ENCODE data around the gene JAG2. TPM values are rescaled to one million over a fixed set of nuclear protein-coding genes. Genes with fewer than 3 reads are reported as not detected.

The JAG2 gene
- total RNA-seq, 1 experiment from 2014 or later: 12.2 TPM

DNA sequence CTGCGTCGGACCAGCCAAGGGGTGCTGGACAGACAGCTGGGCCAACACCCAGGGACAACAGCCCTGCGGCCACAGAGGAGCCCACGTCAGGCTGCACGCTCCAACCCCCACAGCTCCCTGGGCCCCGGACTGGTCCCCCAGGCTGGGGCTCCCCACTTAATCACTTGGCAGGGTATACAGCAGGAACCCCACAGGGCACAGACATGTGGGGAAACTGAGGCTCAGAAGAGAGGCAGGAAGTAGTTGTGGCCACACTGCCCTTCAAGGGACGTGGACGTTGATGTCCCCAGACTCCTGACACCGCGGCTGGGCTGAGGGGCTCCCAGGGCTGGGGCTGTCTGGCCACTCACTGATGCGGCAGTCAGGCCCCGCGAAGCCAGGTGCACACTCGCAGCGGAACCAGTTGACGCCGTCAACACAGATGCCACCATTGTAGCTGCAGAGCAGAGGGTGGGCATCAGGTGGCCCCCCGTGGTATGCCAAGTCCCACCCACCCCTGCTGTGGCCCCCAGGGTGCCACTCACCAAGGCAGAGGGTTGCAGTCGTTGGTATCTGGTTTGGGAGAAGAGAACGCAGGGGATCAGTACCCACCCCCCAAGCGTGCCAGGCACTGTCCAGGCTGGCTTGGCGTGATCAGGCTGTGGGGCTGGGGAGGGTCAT lies 21.5 kb downstream of the JAG2 start:
- no peak for TF ChIP-seq TCF7 (CRISPR knock-in tag; IDR thresholded peaks at IDR 0.05; ENCODE audit: low read depth)
- TF ChIP-seq, protein P1, sequence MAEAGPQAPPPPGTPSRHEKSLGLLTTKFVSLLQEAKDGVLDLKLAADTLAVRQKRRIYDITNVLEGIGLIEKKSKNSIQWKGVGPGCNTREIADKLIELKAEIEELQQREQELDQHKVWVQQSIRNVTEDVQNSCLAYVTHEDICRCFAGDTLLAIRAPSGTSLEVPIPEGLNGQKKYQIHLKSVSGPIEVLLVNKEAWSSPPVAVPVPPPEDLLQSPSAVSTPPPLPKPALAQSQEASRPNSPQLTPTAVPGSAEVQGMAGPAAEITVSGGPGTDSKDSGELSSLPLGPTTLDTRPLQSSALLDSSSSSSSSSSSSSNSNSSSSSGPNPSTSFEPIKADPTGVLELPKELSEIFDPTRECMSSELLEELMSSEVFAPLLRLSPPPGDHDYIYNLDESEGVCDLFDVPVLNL (CRISPR knock-in tag; IDR thresholded peaks at IDR 0.05; ENCODE audit: borderline replicate concordance, low read depth): no peak
- no peak for TF ChIP-seq CBFB (CRISPR knock-in tag; IDR thresholded peaks at IDR 0.05; ENCODE audit: low read depth)
- TF ChIP-seq GABPB1 (CRISPR knock-in tag; IDR thresholded peaks at IDR 0.05): no peak
- no peak for TF ChIP-seq ZNF121 (CRISPR knock-in tag; IDR thresholded peaks at IDR 0.05)
- no peak for TF ChIP-seq CREB1 (CRISPR knock-in tag; IDR thresholded peaks at IDR 0.05)
- no peak for TF ChIP-seq ESRRA (CRISPR knock-in tag; IDR thresholded peaks at IDR 0.05; ENCODE audit: borderline replicate concordance)
- no peak for TF ChIP-seq NFATC4 (CRISPR knock-in tag; IDR thresholded peaks at IDR 0.05)
- TF ChIP-seq, protein P2, sequence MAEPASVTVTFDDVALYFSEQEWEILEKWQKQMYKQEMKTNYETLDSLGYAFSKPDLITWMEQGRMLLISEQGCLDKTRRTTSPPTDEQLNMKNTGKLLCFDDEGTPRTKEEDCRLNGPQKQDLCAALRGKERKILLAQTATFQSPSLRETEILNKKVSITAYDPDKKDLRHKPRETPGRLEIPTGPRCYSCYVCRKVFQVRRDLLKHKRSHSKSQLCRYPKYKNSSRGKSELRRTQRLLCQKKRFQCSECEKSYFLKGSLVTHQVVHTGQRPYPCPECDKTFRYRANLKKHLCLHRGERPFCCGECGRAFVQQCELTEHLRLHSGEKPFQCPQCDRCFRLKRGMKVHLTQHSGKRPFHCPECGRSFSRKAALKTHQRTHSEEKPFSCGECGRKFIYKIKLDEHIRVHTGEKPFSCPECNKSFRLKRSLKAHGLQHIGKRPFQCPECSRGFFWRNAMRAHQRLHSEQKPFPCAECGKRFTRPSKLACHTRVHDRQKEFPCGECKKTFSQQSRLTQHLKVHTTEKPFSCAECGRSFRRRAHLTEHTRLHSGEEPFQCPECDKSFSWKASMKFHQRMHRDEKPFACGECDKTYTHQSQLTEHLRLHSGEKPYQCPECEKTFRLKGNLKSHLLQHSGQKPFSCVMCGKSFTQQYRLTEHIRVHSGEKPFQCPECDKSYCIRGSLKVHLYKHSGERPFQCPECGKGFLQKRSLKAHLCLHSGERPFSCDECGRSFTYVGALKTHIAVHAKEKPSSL (CRISPR knock-in tag; conservative IDR thresholded peaks at IDR 0.05): no peak
- TF ChIP-seq ZNF219 (CRISPR knock-in tag; IDR thresholded peaks at IDR 0.05; ENCODE audit: borderline replicate concordance): no peak
- TF ChIP-seq TEAD1 (CRISPR knock-in tag; IDR thresholded peaks at IDR 0.05): no peak
- TF ChIP-seq ELF4 (CRISPR knock-in tag; IDR thresholded peaks at IDR 0.05; ENCODE audit: low read depth): no peak
- TF ChIP-seq, protein P3, sequence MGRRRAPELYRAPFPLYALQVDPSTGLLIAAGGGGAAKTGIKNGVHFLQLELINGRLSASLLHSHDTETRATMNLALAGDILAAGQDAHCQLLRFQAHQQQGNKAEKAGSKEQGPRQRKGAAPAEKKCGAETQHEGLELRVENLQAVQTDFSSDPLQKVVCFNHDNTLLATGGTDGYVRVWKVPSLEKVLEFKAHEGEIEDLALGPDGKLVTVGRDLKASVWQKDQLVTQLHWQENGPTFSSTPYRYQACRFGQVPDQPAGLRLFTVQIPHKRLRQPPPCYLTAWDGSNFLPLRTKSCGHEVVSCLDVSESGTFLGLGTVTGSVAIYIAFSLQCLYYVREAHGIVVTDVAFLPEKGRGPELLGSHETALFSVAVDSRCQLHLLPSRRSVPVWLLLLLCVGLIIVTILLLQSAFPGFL (CRISPR knock-in tag; IDR thresholded peaks at IDR 0.05; ENCODE audit: borderline replicate concordance): no peak
- TF ChIP-seq, protein P4, sequence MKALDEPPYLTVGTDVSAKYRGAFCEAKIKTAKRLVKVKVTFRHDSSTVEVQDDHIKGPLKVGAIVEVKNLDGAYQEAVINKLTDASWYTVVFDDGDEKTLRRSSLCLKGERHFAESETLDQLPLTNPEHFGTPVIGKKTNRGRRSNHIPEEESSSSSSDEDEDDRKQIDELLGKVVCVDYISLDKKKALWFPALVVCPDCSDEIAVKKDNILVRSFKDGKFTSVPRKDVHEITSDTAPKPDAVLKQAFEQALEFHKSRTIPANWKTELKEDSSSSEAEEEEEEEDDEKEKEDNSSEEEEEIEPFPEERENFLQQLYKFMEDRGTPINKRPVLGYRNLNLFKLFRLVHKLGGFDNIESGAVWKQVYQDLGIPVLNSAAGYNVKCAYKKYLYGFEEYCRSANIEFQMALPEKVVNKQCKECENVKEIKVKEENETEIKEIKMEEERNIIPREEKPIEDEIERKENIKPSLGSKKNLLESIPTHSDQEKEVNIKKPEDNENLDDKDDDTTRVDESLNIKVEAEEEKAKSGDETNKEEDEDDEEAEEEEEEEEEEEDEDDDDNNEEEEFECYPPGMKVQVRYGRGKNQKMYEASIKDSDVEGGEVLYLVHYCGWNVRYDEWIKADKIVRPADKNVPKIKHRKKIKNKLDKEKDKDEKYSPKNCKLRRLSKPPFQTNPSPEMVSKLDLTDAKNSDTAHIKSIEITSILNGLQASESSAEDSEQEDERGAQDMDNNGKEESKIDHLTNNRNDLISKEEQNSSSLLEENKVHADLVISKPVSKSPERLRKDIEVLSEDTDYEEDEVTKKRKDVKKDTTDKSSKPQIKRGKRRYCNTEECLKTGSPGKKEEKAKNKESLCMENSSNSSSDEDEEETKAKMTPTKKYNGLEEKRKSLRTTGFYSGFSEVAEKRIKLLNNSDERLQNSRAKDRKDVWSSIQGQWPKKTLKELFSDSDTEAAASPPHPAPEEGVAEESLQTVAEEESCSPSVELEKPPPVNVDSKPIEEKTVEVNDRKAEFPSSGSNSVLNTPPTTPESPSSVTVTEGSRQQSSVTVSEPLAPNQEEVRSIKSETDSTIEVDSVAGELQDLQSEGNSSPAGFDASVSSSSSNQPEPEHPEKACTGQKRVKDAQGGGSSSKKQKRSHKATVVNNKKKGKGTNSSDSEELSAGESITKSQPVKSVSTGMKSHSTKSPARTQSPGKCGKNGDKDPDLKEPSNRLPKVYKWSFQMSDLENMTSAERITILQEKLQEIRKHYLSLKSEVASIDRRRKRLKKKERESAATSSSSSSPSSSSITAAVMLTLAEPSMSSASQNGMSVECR (CRISPR knock-in tag; IDR thresholded peaks at IDR 0.05; ENCODE audit: borderline replicate concordance): no peak
- TF ChIP-seq ZNF423 (CRISPR knock-in tag; IDR thresholded peaks at IDR 0.05): no peak
- TF ChIP-seq, protein P5, sequence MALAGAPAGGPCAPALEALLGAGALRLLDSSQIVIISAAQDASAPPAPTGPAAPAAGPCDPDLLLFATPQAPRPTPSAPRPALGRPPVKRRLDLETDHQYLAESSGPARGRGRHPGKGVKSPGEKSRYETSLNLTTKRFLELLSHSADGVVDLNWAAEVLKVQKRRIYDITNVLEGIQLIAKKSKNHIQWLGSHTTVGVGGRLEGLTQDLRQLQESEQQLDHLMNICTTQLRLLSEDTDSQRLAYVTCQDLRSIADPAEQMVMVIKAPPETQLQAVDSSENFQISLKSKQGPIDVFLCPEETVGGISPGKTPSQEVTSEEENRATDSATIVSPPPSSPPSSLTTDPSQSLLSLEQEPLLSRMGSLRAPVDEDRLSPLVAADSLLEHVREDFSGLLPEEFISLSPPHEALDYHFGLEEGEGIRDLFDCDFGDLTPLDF (CRISPR knock-in tag; IDR thresholded peaks at IDR 0.05): no peak
- TF ChIP-seq ZNF317 (CRISPR knock-in tag; IDR thresholded peaks at IDR 0.05; ENCODE audit: borderline replicate concordance, low read depth): no peak
- TF ChIP-seq GRHL2 (CRISPR knock-in tag; IDR thresholded peaks at IDR 0.05; ENCODE audit: insufficient replicate concordance, severe bottlenecking): no peak
- no peaks in the 10 kb centered on the region for H3K9me3 Mint-ChIP-seq
- no peak for ATAC-seq

More for the DNA sequence above, 21.5 kb downstream of the JAG2 start:
- no peak overlapping the region for H3K27ac Mint-ChIP-seq
- POLR2A ChIA-PET: no interaction called here
- no peaks in the 10 kb centered on the region for H3K27me3 Mint-ChIP-seq (ENCODE audit: low read depth)
- no peak overlapping the region for H3K4me3 Mint-ChIP-seq
- CTCF ChIA-PET: interaction anchor here (0.8 kb wide), 1 partner anchor 57 kb away, joined by 3 read pairs; no protein-coding TSS in a partner anchor
- H3K4me1 Mint-ChIP-seq: no peaks in the 10 kb centered on the region
- no peak for DNase-seq (ENCODE audit: low spot score)
- H3K36me3 Mint-ChIP-seq: peaks cover 3% of the 10 kb centered on the region; the same call in 1 of the 2 replicates

All from WTC11 (cell line).